Keratinocyte (primary cell): ENCODE data around the gene DOK4. TPM values are rescaled to one million over a fixed set of nuclear protein-coding genes. Genes with fewer than 3 reads are reported as not detected.
"Not testable (repeated sequence)": the region's sequence is repeated elsewhere in the genome, so short reads cannot be mapped to it uniquely, and the experiment has no call there.

Experiments
- DNase-seq: peaks from one replicate; pipeline ENCODE4 v3.0.0-alpha.2; 2011; ENCODE audit warnings: low read depth, missing footprints, low spot score
- FAIRE-seq: peaks from 2 replicates; lab custom pipeline; 2011; peaks lifted over from hg19 to GRCh38; lab: Jason Lieb, UNC
- H2AFZ ChIP-seq: 2 replicates; pipeline ENCODE4 v1.6.0; 2012; ENCODE audit warnings: low read length, control low read depth, inconsistent platforms; ENCODE audit not compliant: control insufficient read depth
- H3K27ac ChIP-seq: 2 replicates; pipeline ENCODE4 v1.5.1; 2011; ENCODE audit warnings: low read length; ENCODE audit not compliant: control insufficient read depth, insufficient read depth
- H3K27me3 ChIP-seq: 3 replicates; pipeline ENCODE4 v1.6.0; 2011; ENCODE audit warnings: low read length; ENCODE audit not compliant: control insufficient read depth, insufficient read depth; ENCODE audit errors: extremely low read depth
- H3K36me3 ChIP-seq, 2 experiments: 2 replicates in 1 of 2; 3 replicates in 1 of 2; pipeline ENCODE4 v1.5.1; 2011; ENCODE audit warnings: low read length in 2 of 2, mild to moderate bottlenecking in 1 of 2; ENCODE audit not compliant: control insufficient read depth in 2 of 2, insufficient read depth in 2 of 2; ENCODE audit errors: extremely low read depth in 1 of 2
- H3K4me1 ChIP-seq: 3 replicates; pipeline ENCODE4 v1.5.1; 2011; ENCODE audit warnings: low read length; ENCODE audit not compliant: control insufficient read depth, insufficient read depth; ENCODE audit errors: extremely low read depth
- H3K4me2 ChIP-seq: 3 replicates; pipeline ENCODE4 v1.6.0; 2011; ENCODE audit warnings: low read depth, low read length; ENCODE audit not compliant: control insufficient read depth, insufficient read depth; ENCODE audit errors: extremely low read depth
- H3K4me3 ChIP-seq, 3 experiments: fragments of 200-600 bp in 1 of 3; sonication (generic) in 1 of 3; 2 replicates in 2 of 3; 3 replicates in 1 of 3; pipeline ENCODE4 v1.5.1; 2011 to 2016; ENCODE audit warnings: low read length in 3 of 3, mild to moderate bottlenecking in 3 of 3, control low read depth in 2 of 3, inconsistent platforms in 1 of 3, low read depth in 1 of 3, mixed read lengths in 1 of 3, mixed run types in 1 of 3, moderate library complexity in 1 of 3; ENCODE audit not compliant: control insufficient read depth in 2 of 3, insufficient read depth in 2 of 3; ENCODE audit errors: extremely low read depth in 1 of 3
- H3K79me2 ChIP-seq: 2 replicates; pipeline ENCODE4 v1.6.0; 2012; ENCODE audit warnings: low read length; ENCODE audit not compliant: control insufficient read depth, insufficient read depth
- H3K9ac ChIP-seq: 3 replicates; pipeline ENCODE4 v1.6.0; 2011; ENCODE audit warnings: low read length; ENCODE audit not compliant: control insufficient read depth, insufficient read depth; ENCODE audit errors: extremely low read depth
- H3K9me1 ChIP-seq: 3 replicates; pipeline ENCODE4 v1.6.0; 2011; ENCODE audit warnings: low read length; ENCODE audit not compliant: control insufficient read depth, insufficient read depth; ENCODE audit errors: extremely low read depth
- H3K9me3 ChIP-seq: 2 replicates; pipeline ENCODE4 v1.5.1; 2012; ENCODE audit warnings: low read depth, low read length; ENCODE audit not compliant: control insufficient read depth
- H4K20me1 ChIP-seq: 3 replicates; pipeline ENCODE4 v1.6.0; 2011; ENCODE audit warnings: low read length; ENCODE audit not compliant: control insufficient read depth, insufficient read depth; ENCODE audit errors: extremely low read depth
- CTCF ChIP-seq, 3 experiments: IDR thresholded peaks in 1 of 3; conservative IDR thresholded peaks in 1 of 3; optimal IDR thresholded peaks in 1 of 3; 2 replicates in 2 of 3; 3 replicates in 1 of 3; pipeline versions ENCODE3 to v1.5.1; 2011; ENCODE audit warnings: low read length in 3 of 3, mild to moderate bottlenecking in 3 of 3, moderate library complexity in 2 of 3, control low read depth in 1 of 3, inconsistent platforms in 1 of 3; ENCODE audit not compliant: insufficient read depth in 2 of 3; ENCODE audit errors: extremely low read depth in 1 of 3
- dilution Hi-C: fragments of 300-500 bp; cut with MboI; formaldehyde crosslinking; loops from one replicate; pipeline ENCODE4 v1.7.0; 2020; ENCODE audit warnings: low sequenced_read_pairs; ENCODE audit not compliant: extremely low pct_ligation_motif_present
- polyA plus RNA-seq, 5 experiments: library from polyadenylated mRNA; depleted of rRNA in 3 of 5; stranded (reverse) in 3 of 5; stranded (forward) in 1 of 5; unstranded in 1 of 5; fragments of >200 nt; gene quantifications; 1 replicate in 1 of 5; 2 replicates in 3 of 5; 3 replicates in 1 of 5; pipeline versions ENCODE4 v1.2.1 to v1.2.3, GENCODE V29; 2011 to 2012; ENCODE audit warnings: missing spikeins in 2 of 5, low read depth in 1 of 5, low replicate concordance in 1 of 5

Gene DOK4
- polyA plus RNA-seq, 1 donor (not counting 4 experiments of a cell fraction or from before 2014, with no cell fraction given), result 17.6 TPM

DNA sequence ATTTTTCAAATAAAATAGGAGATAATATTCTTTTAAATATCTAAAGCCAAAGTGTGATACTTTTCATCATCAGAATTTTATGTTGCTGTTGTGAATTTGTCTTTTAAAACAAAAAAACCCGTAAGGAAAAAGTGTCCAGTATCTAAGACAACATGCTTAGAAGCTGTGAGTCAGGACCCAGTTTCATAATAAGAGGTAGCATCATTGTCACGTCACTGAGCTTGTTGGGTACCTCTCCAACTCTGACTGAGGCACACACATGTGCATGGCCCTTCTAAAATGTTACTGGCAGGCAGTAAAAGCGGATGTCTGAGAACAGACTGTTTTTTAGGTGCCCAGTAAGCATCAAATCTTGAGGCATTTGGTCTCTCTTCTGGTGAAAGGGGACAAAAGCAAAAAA lies 41.6 kb downstream of the DOK4 start:
- no peak for TF ChIP-seq CTCF (optimal IDR thresholded peaks at IDR 0.05 in 1 of 3, IDR thresholded peaks at IDR 0.05 in 1 of 3, conservative IDR thresholded peaks at IDR 0.05 in 1 of 3; ENCODE audit: extremely low read depth in 1 of 3, insufficient read depth in 2 of 3, low read length in 3 of 3)
- Histone ChIP-seq H4K20me1 (no peaks in the 10 kb centered on the region), H3K36me3 (peaks cover 4 to 5% of the 10 kb centered on the region in 2 experiments), H3K4me2 (no peak overlapping the region), H2AFZ (no peak overlapping the region), H3K79me2 (peaks cover 67% of the 10 kb centered on the region), H3K9me1 (peaks cover 4% of the 10 kb centered on the region), H3K9me3 (no peaks in the 10 kb centered on the region), H3K4me1 (peaks cover 12% of the 10 kb centered on the region), H3K9ac (no peak overlapping the region), H3K27me3 (no peaks in the 10 kb centered on the region), H3K4me3 (no peak overlapping the region), H3K27ac (no peak overlapping the region)
- dilution Hi-C loops, result no loop called here
- DNase-seq (no peak), FAIRE-seq (no peak)

DNA sequence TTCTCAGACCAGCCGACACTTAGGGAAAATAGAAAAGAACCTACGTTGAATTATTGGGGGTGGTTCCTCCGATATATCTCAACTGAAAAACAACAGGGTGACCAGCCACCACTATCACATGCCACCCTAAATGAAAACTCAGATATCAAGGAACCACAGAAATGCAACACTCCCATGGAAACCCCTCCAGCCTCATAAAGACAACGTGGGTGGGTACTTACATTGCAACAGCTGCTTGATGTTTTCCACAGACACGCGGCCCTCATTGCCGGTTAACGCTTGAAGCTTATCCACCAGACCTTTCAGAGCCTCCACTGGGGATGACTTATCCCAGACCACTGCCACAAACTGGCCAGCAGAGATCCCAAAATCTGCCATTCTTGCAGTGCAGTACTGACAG lies 45.7 kb downstream of the DOK4 start:
- H3K4me2 ChIP-seq, H3K9me3 ChIP-seq, H3K27ac ChIP-seq, DNase-seq, H3K9ac ChIP-seq, H4K20me1 ChIP-seq, H3K27me3 ChIP-seq, H3K4me3 ChIP-seq, H3K4me1 ChIP-seq, dilution Hi-C loops, FAIRE-seq, H2AFZ ChIP-seq, H3K9me1 ChIP-seq: not testable (repeated sequence)
- Histone ChIP-seq H3K79me2 (peaks cover 44% of the 10 kb centered on the region), H3K36me3 (peaks cover 9 to 17% of the 10 kb centered on the region in 2 experiments)

GRCh38 chr16:57439947-57440346 lies 46.3 kb downstream of the DOK4 start:
- dilution Hi-C loops, H3K9me3 ChIP-seq, DNase-seq, H3K27ac ChIP-seq, H3K4me2 ChIP-seq, H3K27me3 ChIP-seq, H3K4me3 ChIP-seq, H2AFZ ChIP-seq, H4K20me1 ChIP-seq, FAIRE-seq, H3K9me1 ChIP-seq, H3K4me1 ChIP-seq, H3K9ac ChIP-seq: not testable (repeated sequence)
- peaks cover 14 to 18% of the 10 kb centered on the region in 2 experiments for H3K36me3 ChIP-seq
- peaks cover 38% of the 10 kb centered on the region for H3K79me2 ChIP-seq
